CD14-positive monocyte (primary cell): ENCODE results near the gene SCUBE2. TPM values are rescaled to one million over a fixed set of nuclear protein-coding genes. Genes with fewer than 3 reads are reported as not detected.
A peak's percentile ranks its signal among the peaks of the same experiment; 100 is the strongest.

ENCODE experiments used
- DNase-seq, 3 donors: peaks; one replicate each; pipeline ENCODE4 v3.0.0-alpha.2; 2011 to 2022
- H2AFZ ChIP-seq: 2 replicates; pipeline ENCODE4 v1.6.0; 2012; ENCODE audit warnings: mild to moderate bottlenecking, low read depth, low read length, inconsistent platforms; ENCODE audit not compliant: insufficient read depth, poor library complexity, severe bottlenecking
- H3K27ac ChIP-seq, 2 donors: 1 replicate in 1 of 2; 2 replicates in 1 of 2; pipeline ENCODE4 v1.5.1; 2012 to 2013; ENCODE audit warnings: low read length in 2 of 2, control low read depth in 1 of 2, inconsistent platforms in 1 of 2, low read depth in 1 of 2, mild to moderate bottlenecking in 1 of 2
- H3K27me3 ChIP-seq, 2 donors: one replicate each; pipeline versions ENCODE4 v1.6.0 to v1.6.1; 2011 to 2013; ENCODE audit warnings: low read length in 2 of 2; ENCODE audit not compliant: control insufficient read depth in 2 of 2, insufficient read depth in 2 of 2
- H3K36me3 ChIP-seq, 2 donors: replicated peaks in 1 of 2; 1 replicate in 1 of 2; 2 replicates in 1 of 2; pipeline versions ENCODE4 v1.5.1 to v1.6.1; 2012 to 2013; ENCODE audit warnings: low read length in 2 of 2, control low read depth in 1 of 2, inconsistent platforms in 1 of 2, mild to moderate bottlenecking in 1 of 2; ENCODE audit not compliant: insufficient read depth in 2 of 2, control insufficient read depth in 1 of 2
- H3K4me1 ChIP-seq, 2 donors: 1 replicate in 1 of 2; 2 replicates in 1 of 2; pipeline versions ENCODE4 v1.5.1 to v1.6.1; 2012 to 2013; ENCODE audit warnings: low read length in 2 of 2, control low read depth in 1 of 2, inconsistent platforms in 1 of 2, mild to moderate bottlenecking in 1 of 2, moderate library complexity in 1 of 2; ENCODE audit not compliant: insufficient read depth in 2 of 2, control insufficient read depth in 1 of 2
- H3K4me2 ChIP-seq: replicated peaks from 2 replicates; pipeline ENCODE3; 2012; ENCODE audit warnings: low read length, moderate library complexity, mild to moderate bottlenecking; ENCODE audit not compliant: poor library complexity, severe bottlenecking; ENCODE audit errors: extremely low read depth
- H3K4me3 ChIP-seq, 3 experiments: fragments of 200-600 bp in 1 of 3; sonication (generic) in 1 of 3; replicated peaks in 1 of 3; 1 replicate in 2 of 3; 2 replicates in 1 of 3; pipeline ENCODE4 v1.5.1; 2011 to 2013; ENCODE audit warnings: low read length in 3 of 3, mild to moderate bottlenecking in 3 of 3, control low read depth in 2 of 3, low read depth in 2 of 3, inconsistent platforms in 1 of 3, moderate library complexity in 1 of 3
- H3K79me2 ChIP-seq: 2 replicates; pipeline ENCODE4 v1.6.0; 2012; ENCODE audit warnings: mild to moderate bottlenecking, control low read depth, inconsistent platforms, low read length, moderate library complexity; ENCODE audit not compliant: insufficient read depth
- H3K9ac ChIP-seq: 2 replicates; pipeline ENCODE4 v1.6.0; 2017; ENCODE audit warnings: low read length, mild to moderate bottlenecking; ENCODE audit not compliant: insufficient read depth, poor library complexity, severe bottlenecking
- H3K9me3 ChIP-seq, 2 donors: replicated peaks in 1 of 2; 1 replicate in 1 of 2; 2 replicates in 1 of 2; pipeline versions ENCODE4 v1.5.1 to v1.6.1; 2012 to 2013; ENCODE audit warnings: low read length in 2 of 2, control low read depth in 1 of 2; ENCODE audit not compliant: control insufficient read depth in 1 of 2, insufficient read depth in 1 of 2
- H4K20me1 ChIP-seq: 2 replicates; pipeline ENCODE4 v1.6.0; 2012; ENCODE audit warnings: mild to moderate bottlenecking, low read length, control low read depth, moderate library complexity; ENCODE audit not compliant: insufficient read depth
- H3K27ac Mint-ChIP-seq, 7 donors: one replicate each; pipeline ENCODE4 v1.8.0; 2020; ENCODE audit warnings: mild to moderate bottlenecking in 7 of 7, mixed read lengths in 7 of 7, moderate library complexity in 6 of 7, inconsistent platforms in 2 of 7
- H3K27me3 Mint-ChIP-seq, 3 donors: one replicate each; pipeline ENCODE4 v1.8.0; 2021 to 2022; ENCODE audit warnings: low read depth in 3 of 3, mild to moderate bottlenecking in 3 of 3, mixed read lengths in 3 of 3, moderate library complexity in 3 of 3, inconsistent platforms in 1 of 3
- H3K36me3 Mint-ChIP-seq, 2 donors: one replicate each; pipeline ENCODE4 v1.8.0; 2020; ENCODE audit warnings: mixed read lengths in 2 of 2, inconsistent platforms in 1 of 2, mild to moderate bottlenecking in 1 of 2
- H3K4me1 Mint-ChIP-seq: one replicate; pipeline ENCODE4 v1.8.0; 2020; ENCODE audit warnings: mild to moderate bottlenecking, mixed read lengths
- H3K4me3 Mint-ChIP-seq, 2 donors: one replicate each; pipeline ENCODE4 v1.8.0; 2020; ENCODE audit warnings: mild to moderate bottlenecking in 2 of 2, mixed read lengths in 2 of 2, moderate library complexity in 1 of 2
- H3K9me3 Mint-ChIP-seq, 7 donors: one replicate each; pipeline ENCODE4 v1.8.0; 2020 to 2022; ENCODE audit warnings: mixed read lengths in 7 of 7, mild to moderate bottlenecking in 6 of 7, moderate library complexity in 6 of 7, inconsistent platforms in 2 of 7
- CTCF ChIP-seq: fragments of 200-600 bp; IDR thresholded peaks from one replicate; pipeline ENCODE4 v1.8.0; 2022; ENCODE audit warnings: antibody characterized with exemption, mild to moderate bottlenecking
- WGBS: methylation state at CpG from one replicate; pipeline ENCODE4 v1.1.5; 2013; ENCODE audit warnings: missing lambda C conversion rate; ENCODE audit not compliant: insufficient coverage; 5-methylcytosine and 5-hydroxymethylcytosine counted together
- intact Hi-C, 2 donors: fragments of 100-400 bp; cut with micrococcal nuclease; formaldehyde crosslinking; loops; one replicate each; pipeline versions ENCODE4 v1.15.0 to v1.15.1; 2023
- polyA plus RNA-seq, 3 donors: library from polyadenylated mRNA; depleted of rRNA in 1 of 3; unstranded in 2 of 3; stranded (reverse) in 1 of 3; fragments of 300-500 nt in 2 of 3; fragments of >200 nt in 1 of 3; fragmentation: Illumina TruSeq in 2 of 3; gene quantifications; 1 replicate in 2 of 3; 2 replicates in 1 of 3; pipeline ENCODE4 v1.2.3, GENCODE V29; 2012 to 2021

The SCUBE2 gene
- polyA plus RNA-seq, 3 donors, result 0.21 to 0.36 TPM; not detected in 1

GRCh38 chr11:9005087-9005486 is 86.3 kb downstream of the SCUBE2 start:
- H3K9me3 Mint-ChIP-seq, result peaks cover 1 to 15% (median 6%) of the 10 kb centered on the region in 7 donors
- H3K9me3 ChIP-seq, result no peaks in the 10 kb centered on the region
- H4K20me1 ChIP-seq, result no peaks in the 10 kb centered on the region
- H3K36me3 ChIP-seq, result no peaks in the 10 kb centered on the region
- no peak overlapping the region for H3K4me2 ChIP-seq
- peak overlapping the region; percentile 1 to 87 for H3K4me3 Mint-ChIP-seq
- intact Hi-C loops, result loop anchor here in 1 of 2 donors (10.0 kb wide), 1 partner anchor 150 kb away; no protein-coding TSS in a partner anchor
- H3K4me3 ChIP-seq, result no peak overlapping the region
- H3K79me2 ChIP-seq, result no peaks in the 10 kb centered on the region
- 78% methylated on average over 3 of the region's 4 CpGs for WGBS
- no peak for DNase-seq
- H3K36me3 Mint-ChIP-seq, result peaks cover 3 to 13% of the 10 kb centered on the region in 2 donors
- no peak overlapping the region for H3K9ac ChIP-seq
- TF ChIP-seq CTCF, result no peak
- peaks cover 33 to 37% of the 10 kb centered on the region in 2 donors for H3K4me1 ChIP-seq
- peaks cover 27 to 38% of the 10 kb centered on the region in 2 donors for H3K27me3 ChIP-seq
- H2AFZ ChIP-seq, result no peak overlapping the region
- H3K4me1 Mint-ChIP-seq, result peaks cover 25% of the 10 kb centered on the region
- H3K27me3 Mint-ChIP-seq, result peaks cover 26 to 39% (median 33%) of the 10 kb centered on the region in 3 donors
- H3K27ac ChIP-seq, result no peak overlapping the region
- H3K27ac Mint-ChIP-seq, result peak overlapping the region in 1 of 7 donors; percentile 60

- Mint-ChIP-seq H3K27ac (peak overlapping the region in 2 of 7 donors; percentile 1 to 60), H3K36me3 (peaks cover 3 to 13% of the 10 kb centered on the region in 2 donors), H3K4me1 (peaks cover 25% of the 10 kb centered on the region), H3K9me3 (peaks cover 0 to 12% (median 6%) of the 10 kb centered on the region in 7 donors), H3K4me3 (peak overlapping the region; percentile 21 to 87), H3K27me3 (peaks cover 26 to 39% (median 31%) of the 10 kb centered on the region in 3 donors)
- TF ChIP-seq CTCF, result no peak
- DNase-seq, result peak in 1 of 3 donors; percentile 16
- Histone ChIP-seq H4K20me1 (no peaks in the 10 kb centered on the region), H2AFZ (peak overlapping the region; percentile 79), H3K36me3 (no peaks in the 10 kb centered on the region), H3K4me3 (peak overlapping the region; percentile 9 to 72 (median 12)), H3K4me1 (peaks cover 33 to 37% of the 10 kb centered on the region in 2 donors), H3K27ac (no peak overlapping the region), H3K9ac (peak overlapping the region; percentile 57), H3K4me2 (peak overlapping the region; percentile 76), H3K27me3 (peaks cover 27 to 38% of the 10 kb centered on the region in 2 donors), H3K79me2 (no peaks in the 10 kb centered on the region), H3K9me3 (no peaks in the 10 kb centered on the region)
- intact Hi-C loops, result loop anchor here in 1 of 2 donors (10.0 kb wide), 1 partner anchor 150 kb away; no protein-coding TSS in a partner anchor
- WGBS, result 9% methylated on average over 49 of the region's 69 CpGs
Observed at GRCh38 chr11:9004183-9004926, 87.0 kb downstream of the SCUBE2 start.
